ENCODE data around the gene TMPRSS6.

DNA sequence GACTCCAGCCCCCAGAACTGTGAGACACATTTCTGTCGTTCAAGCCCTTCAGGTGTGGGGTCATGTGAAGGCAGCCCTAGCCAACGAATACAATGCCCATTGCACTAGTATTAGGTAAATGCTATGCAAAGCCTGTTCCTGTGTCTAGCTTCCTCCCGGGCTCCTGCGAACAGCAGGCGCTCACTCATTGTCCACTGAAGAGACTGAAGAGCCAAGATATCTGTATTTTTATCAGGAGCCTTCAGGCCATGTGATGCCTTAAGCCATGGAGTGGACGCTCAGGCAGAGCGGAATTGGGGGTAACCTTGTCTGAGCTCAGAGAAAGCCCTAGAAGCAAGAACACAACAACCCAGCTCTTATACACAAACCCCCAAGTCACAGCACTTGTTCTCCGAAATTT lies 4.2 kb upstream of the TMPRSS6 start:
- TF ChIP-seq EZH2phosphoT487 (IDR thresholded peaks at IDR 0.05; ENCODE audit: borderline replicate concordance) (no peak), CTCF (IDR thresholded peaks at IDR 0.05 in 2 of 3, conservative IDR thresholded peaks at IDR 0.05 in 1 of 3; ENCODE audit: borderline replicate concordance in 1 of 3, insufficient read depth in 1 of 3, low read depth in 2 of 3, low read length in 2 of 3) (no peak), POLR2AphosphoS5 (IDR thresholded peaks at IDR 0.05; ENCODE audit: low read depth, low read length) (no peak), CEBPB (IDR thresholded peaks at IDR 0.05; ENCODE audit: low read depth) (no peak)

Data from HCT116 (cell line).